ENCODE measurements around the gene CDADC1. TPM values are rescaled to one million over a fixed set of nuclear protein-coding genes. Genes with fewer than 3 reads are reported as not detected.

CDADC1 gene
- total and polyA plus RNA-seq, 4 donors, result 3.0 to 6.1 (median 4.5) TPM

GRCh38 chr13:49210114-49210513, 37.6 kb upstream of the CDADC1 start:
- DNase-seq (ENCODE audit: low spot score), result no peak
- Histone ChIP-seq H3K27ac (ENCODE audit: low read depth in 1 of 2, low read length in 2 of 2) (no peak overlapping the region), H3K4me3 (ENCODE audit: low read depth in 1 of 3, low read length in 3 of 3) (no peak overlapping the region), H3K9me3 (ENCODE audit: control insufficient read depth in 4 of 4, low read length in 3 of 4) (no peaks in the 10 kb centered on the region), H3K36me3 (ENCODE audit: control insufficient read depth in 4 of 4, insufficient read depth in 3 of 4, low read depth in 1 of 4, low read length in 3 of 4) (peaks cover 5 to 37% (median 31%) of the 10 kb centered on the region in 4 donors), H3K4me1 (ENCODE audit: control insufficient read depth in 4 of 4, insufficient read depth in 4 of 4, low read length in 3 of 4) (peaks cover 3 to 13% (median 13%) of the 10 kb centered on the region in 4 donors), H3K9ac (ENCODE audit: low read depth in 1 of 2, low read length in 2 of 2) (no peak overlapping the region), H3K27me3 (ENCODE audit: control insufficient read depth in 4 of 4, insufficient read depth in 4 of 4, low read length in 3 of 4) (no peaks in the 10 kb centered on the region)
- WGBS, result 95% methylated on average over 1 of the region's 1 CpG
- no peak for TF ChIP-seq ZBTB33 (IDR thresholded peaks at IDR 0.05)
- TF ChIP-seq CTCF (IDR thresholded peaks at IDR 0.05; ENCODE audit: low read depth, low read length, missing input control), result no peak
- TF ChIP-seq SP1 (IDR thresholded peaks at IDR 0.05), result no peak
- no peak for TF ChIP-seq GABPA (IDR thresholded peaks at IDR 0.05 in 1 of 2, conservative IDR thresholded peaks at IDR 0.05 in 1 of 2)
- TF ChIP-seq HNF4G (IDR thresholded peaks at IDR 0.05), result no peak
- no peak for TF ChIP-seq NR2F2 (IDR thresholded peaks at IDR 0.05)
- TF ChIP-seq FOXA2 (IDR thresholded peaks at IDR 0.05), result no peak
- TF ChIP-seq JUND (IDR thresholded peaks at IDR 0.05), result no peak
- TF ChIP-seq TAF1 (conservative IDR thresholded peaks at IDR 0.05), result no peak
- TF ChIP-seq REST (IDR thresholded peaks at IDR 0.05), result no peak

- 94% methylated on average over 5 of the region's 5 CpGs for WGBS
- peaks cover 3 to 14% (median 13%) of the 10 kb centered on the region in 4 donors for H3K4me1 ChIP-seq (ENCODE audit: control insufficient read depth in 4 of 4, insufficient read depth in 4 of 4, low read length in 3 of 4)
- no peak overlapping the region for H3K9ac ChIP-seq (ENCODE audit: low read depth in 1 of 2, low read length in 2 of 2)
- H3K4me3 ChIP-seq (ENCODE audit: low read depth in 1 of 3, low read length in 3 of 3), result no peak overlapping the region
- H3K27me3 ChIP-seq (ENCODE audit: control insufficient read depth in 4 of 4, insufficient read depth in 4 of 4, low read length in 3 of 4), result no peaks in the 10 kb centered on the region
- H3K9me3 ChIP-seq (ENCODE audit: control insufficient read depth in 4 of 4, low read length in 3 of 4), result no peaks in the 10 kb centered on the region
- no peak for DNase-seq (ENCODE audit: low spot score)
- peaks cover 5 to 34% (median 29%) of the 10 kb centered on the region in 4 donors for H3K36me3 ChIP-seq (ENCODE audit: control insufficient read depth in 4 of 4, insufficient read depth in 3 of 4, low read depth in 1 of 4, low read length in 3 of 4)
- no peak overlapping the region for H3K27ac ChIP-seq (ENCODE audit: low read depth in 1 of 2, low read length in 2 of 2)
- no peak for TF ChIP-seq FOXA1 (IDR thresholded peaks at IDR 0.05)
- TF ChIP-seq CTCF (IDR thresholded peaks at IDR 0.05; ENCODE audit: low read depth, low read length, missing input control), result no peak
- TF ChIP-seq GABPA (IDR thresholded peaks at IDR 0.05 in 1 of 2, conservative IDR thresholded peaks at IDR 0.05 in 1 of 2), result no peak
- TF ChIP-seq HNF4G (IDR thresholded peaks at IDR 0.05), result no peak
- TF ChIP-seq JUND (IDR thresholded peaks at IDR 0.05), result no peak
- TF ChIP-seq MAX (IDR thresholded peaks at IDR 0.05), result no peak
- TF ChIP-seq TAF1 (conservative IDR thresholded peaks at IDR 0.05), result no peak
- no peak for TF ChIP-seq SP1 (IDR thresholded peaks at IDR 0.05)
- no peak for TF ChIP-seq ZBTB33 (IDR thresholded peaks at IDR 0.05)
- TF ChIP-seq YY1 (IDR thresholded peaks at IDR 0.05), result no peak
- no peak for TF ChIP-seq ATF3 (IDR thresholded peaks at IDR 0.05)
- TF ChIP-seq RXRA (IDR thresholded peaks at IDR 0.05), result no peak
- no peak for TF ChIP-seq REST (IDR thresholded peaks at IDR 0.05)
These were observed 37.1 kb upstream of the CDADC1 start for GRCh38 chr13:49210669-49211068.
